K562 treated with DMSO at 1 percent for 12 hours (cell line): ENCODE measurements around the gene OPA1. TPM values are rescaled to one million over a fixed set of nuclear protein-coding genes. Genes with fewer than 3 reads are reported as not detected.

Experiments
- total RNA-seq: library from RNA; unstranded; fragments of 300-600 nt; gene quantifications from 2 replicates; pipeline ENCODE4 v1.2.3, GENCODE V29; 2022; ENCODE audit not compliant: insufficient read depth

Gene OPA1, protein sequence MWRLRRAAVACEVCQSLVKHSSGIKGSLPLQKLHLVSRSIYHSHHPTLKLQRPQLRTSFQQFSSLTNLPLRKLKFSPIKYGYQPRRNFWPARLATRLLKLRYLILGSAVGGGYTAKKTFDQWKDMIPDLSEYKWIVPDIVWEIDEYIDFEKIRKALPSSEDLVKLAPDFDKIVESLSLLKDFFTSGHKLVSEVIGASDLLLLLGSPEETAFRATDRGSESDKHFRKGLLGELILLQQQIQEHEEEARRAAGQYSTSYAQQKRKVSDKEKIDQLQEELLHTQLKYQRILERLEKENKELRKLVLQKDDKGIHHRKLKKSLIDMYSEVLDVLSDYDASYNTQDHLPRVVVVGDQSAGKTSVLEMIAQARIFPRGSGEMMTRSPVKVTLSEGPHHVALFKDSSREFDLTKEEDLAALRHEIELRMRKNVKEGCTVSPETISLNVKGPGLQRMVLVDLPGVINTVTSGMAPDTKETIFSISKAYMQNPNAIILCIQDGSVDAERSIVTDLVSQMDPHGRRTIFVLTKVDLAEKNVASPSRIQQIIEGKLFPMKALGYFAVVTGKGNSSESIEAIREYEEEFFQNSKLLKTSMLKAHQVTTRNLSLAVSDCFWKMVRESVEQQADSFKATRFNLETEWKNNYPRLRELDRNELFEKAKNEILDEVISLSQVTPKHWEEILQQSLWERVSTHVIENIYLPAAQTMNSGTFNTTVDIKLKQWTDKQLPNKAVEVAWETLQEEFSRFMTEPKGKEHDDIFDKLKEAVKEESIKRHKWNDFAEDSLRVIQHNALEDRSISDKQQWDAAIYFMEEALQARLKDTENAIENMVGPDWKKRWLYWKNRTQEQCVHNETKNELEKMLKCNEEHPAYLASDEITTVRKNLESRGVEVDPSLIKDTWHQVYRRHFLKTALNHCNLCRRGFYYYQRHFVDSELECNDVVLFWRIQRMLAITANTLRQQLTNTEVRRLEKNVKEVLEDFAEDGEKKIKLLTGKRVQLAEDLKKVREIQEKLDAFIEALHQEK
- total RNA-seq = 21.8 and 32.7 TPM in 2 replicates

GRCh38 chr3:193592841-193593667 lies at the start of gene OPA1:
OPA1 (plus strand) TSS chr3:193593208; CDS start chr3:193593378, 170 bp downstream.

DNA sequence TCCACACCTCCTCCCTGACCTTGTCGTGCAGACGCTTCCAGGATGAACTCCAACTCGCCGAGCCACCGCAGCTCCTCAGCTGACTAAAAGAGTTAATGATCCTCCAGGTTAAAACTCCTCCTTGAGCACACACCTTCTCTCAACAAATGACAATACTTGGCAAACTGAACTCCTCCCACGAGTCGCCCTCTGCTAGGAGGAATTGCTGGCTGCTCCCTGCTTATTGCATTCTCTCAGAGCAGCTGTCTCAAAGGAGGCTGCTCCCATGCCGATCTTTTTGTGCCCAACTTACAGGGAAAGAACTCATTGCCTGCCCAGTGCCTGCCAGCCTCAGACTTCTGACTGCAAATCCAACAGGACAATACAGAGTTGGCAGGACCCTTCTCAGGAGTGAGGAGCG lies 38.2 kb upstream of the OPA1 start, which contains the start of gene ATP13A4:
Gene ATP13A4 (minus strand): TSS at position 85 of the 400 bp plus-strand sequence. CDS start 96 bp downstream, outside the sequence.

Other genes with a start within 250 kb of the OPA1 start
- not detected in 2 replicates for gene ATP13A5, start 214.5 kb upstream of the OPA1 start, total RNA-seq
- not detected in 2 replicates for gene ATP13A4, start 38.3 kb upstream of the OPA1 start, total RNA-seq